Stimulated activated CD8-positive, alpha-beta memory T cell treated with anti-CD3 and anti-CD28 coated beads, Interleukin-7, amount 100 ng/mL, for 1 hour (primary cell): Measurements from ENCODE around the gene LKAAEAR1.

Source experiments
- DNase-seq, 2 donors: peaks; one replicate each; pipeline ENCODE4 v3.0.0-alpha.2; 2020; ENCODE audit warnings: low read depth in 2 of 2

Gene LKAAEAR1

GRCh38 chr20:64065062-64065973 is 18.9 kb downstream of the LKAAEAR1 start:
- DNase-seq, result no peak

DNA sequence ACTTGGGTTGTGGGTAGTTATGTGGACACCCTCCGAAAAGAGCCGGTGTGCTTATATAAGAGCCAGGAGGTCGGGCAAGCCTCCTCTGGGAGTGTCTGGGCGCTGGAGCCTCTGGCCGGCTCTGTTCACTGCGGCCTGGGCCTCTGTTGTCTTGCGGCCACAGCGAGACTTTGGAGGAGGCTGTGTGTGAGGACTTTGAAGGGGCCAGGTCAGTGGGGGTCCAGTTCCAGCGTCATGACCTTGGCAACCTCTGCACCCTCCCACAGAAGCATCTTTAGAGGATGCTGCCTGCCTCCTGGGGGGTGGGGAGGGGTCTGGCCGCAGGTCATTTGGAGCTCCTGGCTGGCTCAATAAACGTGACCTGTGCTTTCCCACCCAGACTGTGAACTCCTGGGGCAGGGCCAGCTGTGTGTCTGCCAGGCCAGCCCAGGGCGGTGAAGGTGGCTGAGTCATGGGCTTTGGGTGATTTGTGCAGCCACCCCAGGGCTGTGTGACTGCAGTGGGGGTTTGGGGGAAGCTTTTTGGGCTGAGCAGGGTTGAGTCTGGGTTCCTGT is 20.0 kb downstream of the LKAAEAR1 start:
- no peak for DNase-seq

GRCh38 chr20:64063389-64064144 is 20.6 kb downstream of the LKAAEAR1 start:
- DNase-seq, result no peak

- peak; percentile 79 to 88 for DNase-seq
Observed at GRCh38 chr20:64062596-64063388, 21.4 kb downstream of the LKAAEAR1 start, which contains the start of gene TCEA2. TCEA2 (plus strand) TSS chr20:64063198; CDS start chr20:64063313, 115 bp downstream.

- DNase-seq, result no peak
Observed at GRCh38 chr20:64062276-64062595, 22.0 kb downstream of the LKAAEAR1 start.

GRCh38 chr20:64058536-64058935 is 25.7 kb downstream of the LKAAEAR1 start:
- no peak for DNase-seq

- DNase-seq, result peak; percentile 50 to 73
Observed at GRCh38 chr20:64057628-64058498, 26.3 kb downstream of the LKAAEAR1 start.

DNA sequence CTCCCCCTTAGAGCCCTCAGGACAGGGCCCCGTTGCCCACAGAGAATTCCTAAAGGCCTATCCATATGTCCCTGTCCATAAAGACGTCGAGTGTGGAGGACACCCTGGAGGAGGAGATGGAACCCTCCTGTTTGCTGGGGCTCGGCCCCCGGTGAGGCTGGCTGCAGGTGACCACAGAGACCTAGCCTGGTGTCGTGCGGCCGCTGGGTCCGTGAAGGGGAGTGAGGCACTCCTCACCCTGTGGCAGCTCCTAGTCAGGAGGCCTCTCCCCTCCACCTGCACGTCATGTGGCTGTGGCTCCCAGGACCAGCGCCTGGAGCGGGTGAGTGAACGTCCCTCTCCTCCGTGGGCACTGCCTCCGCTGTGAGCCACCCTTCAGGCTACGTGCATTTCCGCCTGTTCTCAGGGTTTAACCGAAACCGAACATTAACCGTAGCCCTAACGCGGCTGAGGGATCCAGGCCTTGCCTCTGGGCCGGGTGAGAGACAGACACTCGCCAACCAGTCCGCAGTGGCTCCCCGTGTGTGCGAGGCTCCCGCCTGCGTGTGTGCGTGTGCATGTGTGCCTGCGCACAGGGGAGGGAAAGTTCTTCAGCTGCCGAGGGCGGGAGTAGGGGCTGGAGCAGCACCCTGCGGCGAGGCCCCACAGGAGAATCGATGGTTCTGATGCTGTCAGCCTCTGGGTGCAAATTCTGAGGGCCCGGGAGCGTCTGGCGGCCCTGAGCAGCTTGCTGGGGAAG is 27.1 kb downstream of the LKAAEAR1 start:
- no peak for DNase-seq

- no peak for DNase-seq
Observed at GRCh38 chr20:64056639-64056888, 27.6 kb downstream of the LKAAEAR1 start.

DNA sequence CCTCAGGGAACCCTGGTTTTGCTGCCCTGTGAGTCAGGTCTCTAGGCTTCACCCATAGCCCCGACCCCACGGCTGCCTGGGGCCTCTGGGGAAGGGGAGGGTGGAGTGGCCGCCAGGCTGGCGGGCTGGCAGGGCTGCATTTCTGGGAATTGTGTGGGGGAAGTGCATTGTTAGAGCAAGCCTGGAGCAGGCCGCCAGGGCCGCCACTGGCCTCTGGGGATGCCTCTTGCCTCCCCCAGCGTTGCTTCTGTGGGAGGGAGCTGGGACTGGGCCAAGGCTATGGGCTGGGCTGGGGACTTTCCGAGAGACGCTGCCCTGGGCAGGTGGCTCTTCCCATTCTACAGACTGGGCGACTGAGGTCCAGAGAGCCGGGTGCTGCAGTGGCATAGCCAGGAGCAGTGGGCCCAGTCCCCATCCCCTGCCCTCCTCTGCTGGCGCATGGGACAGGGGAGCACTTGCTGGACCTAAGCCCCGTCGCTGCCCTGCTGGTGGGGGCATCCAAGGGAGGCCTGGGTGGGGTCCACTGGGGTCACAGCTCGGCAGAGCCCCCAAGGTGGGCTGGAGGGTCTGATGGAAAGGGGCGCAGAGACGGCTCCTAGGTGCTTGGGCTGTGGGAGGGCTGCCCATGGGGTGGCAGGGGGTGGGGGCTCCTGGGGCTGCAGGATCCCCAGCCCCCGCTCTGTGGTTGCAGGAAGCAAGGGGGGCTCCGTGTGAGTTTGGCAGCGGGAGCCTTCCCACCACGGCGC is 28.1 kb downstream of the LKAAEAR1 start:
- no peak for DNase-seq

- no peak for DNase-seq
Observed at GRCh38 chr20:64055396-64055892, 28.8 kb downstream of the LKAAEAR1 start.

DNA sequence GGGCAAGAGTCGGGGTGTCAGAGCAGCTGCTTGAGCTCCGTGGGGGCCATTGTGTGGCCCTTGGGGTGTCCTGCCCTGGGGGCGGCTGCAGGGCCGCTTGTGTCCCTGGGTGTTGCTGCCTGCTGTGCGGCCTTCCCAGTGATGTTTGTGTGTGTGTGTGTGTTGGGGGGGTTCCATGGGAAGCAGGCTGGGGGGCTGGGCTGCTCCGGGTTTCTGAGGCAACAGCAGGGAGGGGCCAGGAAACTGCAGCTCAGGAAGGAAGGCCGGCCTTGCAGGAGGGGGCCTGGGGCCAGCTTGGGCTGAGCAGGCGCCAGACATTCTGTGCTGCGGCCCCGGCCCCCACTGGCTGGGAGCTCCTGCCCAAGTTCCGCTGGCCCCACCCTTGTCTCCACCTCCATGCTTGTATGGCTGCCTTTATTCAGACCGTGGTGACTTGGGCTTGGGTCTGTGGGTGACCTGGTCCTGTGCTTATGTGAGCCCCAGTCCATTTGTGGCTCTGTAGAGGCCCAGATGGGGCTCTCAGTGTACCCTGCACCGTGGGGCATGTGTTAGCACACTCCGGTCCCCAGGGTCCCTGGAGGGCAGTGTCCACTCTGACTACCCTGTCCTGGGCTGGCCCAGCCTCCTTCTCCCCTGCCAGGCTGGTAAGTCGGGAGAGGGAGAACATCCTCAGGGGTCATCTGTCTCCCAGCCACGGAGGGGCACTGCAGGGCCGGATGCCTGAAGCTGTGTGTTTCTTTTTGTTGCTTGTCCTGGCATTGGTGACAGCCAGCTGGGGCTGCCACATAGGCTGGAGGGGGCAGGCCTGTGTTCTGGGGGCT is 30.1 kb downstream of the LKAAEAR1 start:
- DNase-seq, result no peak

DNA sequence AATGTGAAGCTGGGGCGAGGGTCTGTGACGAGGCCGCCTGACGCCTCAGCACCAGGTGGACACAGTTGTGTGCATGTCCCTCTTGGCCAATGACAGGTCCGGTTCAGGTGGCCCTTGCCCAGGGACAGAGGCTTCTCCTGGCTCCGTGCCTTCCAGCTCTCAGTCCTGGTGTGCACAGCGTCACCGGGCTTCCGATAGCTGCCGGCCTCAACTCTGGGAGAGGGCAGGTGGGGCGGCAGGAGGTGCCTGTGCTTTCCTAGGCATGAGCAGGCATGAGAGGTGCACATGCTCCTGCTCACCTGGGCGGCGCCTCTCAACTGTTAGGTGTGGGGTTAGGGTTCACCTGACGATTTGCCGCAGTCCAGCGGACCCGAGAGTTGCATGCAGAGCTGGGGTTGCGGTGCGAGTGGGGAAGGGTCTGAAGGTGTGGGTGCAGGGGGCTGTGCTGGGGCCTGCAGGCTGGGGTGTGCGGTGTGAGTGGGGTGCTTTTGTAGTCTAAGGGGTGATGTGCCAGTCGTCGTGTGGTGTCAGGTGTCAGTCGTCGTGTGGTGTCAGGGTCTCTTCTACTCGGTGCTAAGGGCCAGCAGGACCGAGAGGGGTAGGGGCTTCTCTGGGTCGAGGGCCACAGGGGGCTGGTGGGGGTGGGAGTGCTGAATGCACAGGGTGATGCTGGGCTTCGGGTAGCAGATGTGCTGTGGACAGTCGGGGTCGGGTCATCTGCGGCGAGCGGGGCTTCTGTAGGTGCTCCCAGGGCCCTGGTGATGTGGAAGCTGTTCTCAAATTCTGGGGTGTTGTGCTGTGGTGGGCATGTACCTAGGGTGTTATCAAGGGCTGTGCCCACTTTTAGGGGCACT is 31.0 kb downstream of the LKAAEAR1 start:
- no peak for DNase-seq

- DNase-seq, result no peak
Observed at GRCh38 chr20:64052326-64052722, 31.9 kb downstream of the LKAAEAR1 start.

DNA sequence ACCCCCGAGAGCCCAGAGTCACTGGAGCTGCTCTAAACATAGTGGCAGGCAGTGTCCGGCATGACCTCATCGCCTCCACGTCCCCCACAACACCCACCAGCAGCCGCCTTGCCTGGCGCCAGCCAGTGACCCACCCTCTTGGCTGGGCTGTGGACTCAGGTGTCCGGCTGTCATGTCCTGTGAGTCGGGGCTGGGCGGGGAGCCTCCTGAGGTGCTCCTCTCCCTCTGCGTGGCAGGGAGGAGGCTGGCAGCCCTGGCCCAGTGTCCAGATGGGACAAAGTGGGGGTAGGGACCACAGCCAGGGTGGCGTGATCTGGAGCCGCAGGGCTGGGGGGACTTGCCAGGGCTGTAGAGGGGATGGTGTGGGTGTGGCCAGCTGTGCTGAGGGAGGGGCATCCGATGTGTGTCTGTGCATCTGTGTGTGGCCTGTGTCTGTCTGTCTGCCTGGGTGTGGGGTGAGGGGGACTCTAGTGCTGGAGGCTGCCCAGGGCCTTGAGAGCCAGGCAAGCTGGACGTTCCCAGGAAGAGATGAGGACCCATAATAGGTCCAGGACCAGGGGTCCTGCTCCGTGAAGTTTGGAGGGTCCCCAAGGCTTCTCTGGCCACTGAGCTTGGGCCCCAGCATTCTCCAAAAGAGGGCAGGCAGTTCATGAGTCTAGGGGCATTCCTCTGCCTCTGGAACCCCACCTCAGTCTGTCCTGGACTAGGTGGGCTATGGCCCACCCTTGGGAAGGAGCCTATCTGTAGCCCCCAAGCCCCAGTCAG is 32.5 kb downstream of the LKAAEAR1 start:
- DNase-seq, result no peak

DNA sequence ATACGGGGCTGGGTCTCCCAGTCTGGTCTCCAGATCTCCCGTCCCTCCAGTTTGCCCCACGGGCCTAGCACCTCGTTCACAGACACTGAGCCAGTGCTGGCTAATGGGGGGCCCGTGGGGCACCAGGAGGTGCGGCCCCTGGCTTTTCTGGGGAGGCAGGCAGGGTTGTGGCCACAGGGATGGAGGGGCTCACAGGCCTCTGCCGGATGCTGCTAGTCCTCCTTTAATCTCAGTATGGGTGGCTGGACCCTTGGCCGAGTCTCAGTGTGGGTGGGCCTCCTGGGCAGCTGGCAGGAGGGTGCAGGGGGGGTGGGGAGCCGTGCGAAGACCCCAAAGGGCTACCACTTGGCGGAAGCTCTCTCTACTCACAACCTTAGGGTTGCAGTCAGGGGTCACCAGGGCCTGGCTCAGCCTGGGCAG is 33.2 kb downstream of the LKAAEAR1 start:
- DNase-seq, result no peak
